SK-N-SH treated with all-trans-retinoic acid at 6 μM for 48 hours (cell line): ENCODE measurements around the gene SOX13.

Source experiments
- ATAC-seq: fragments of 200-7000 bp; cut with Tn5 transposase; 3 replicates; pipeline ENCODE4 v1.9.1; 2020; ENCODE audit warnings: mild to moderate bottlenecking, moderate library complexity
- ARNTL ChIP-seq: fragments of 450-650 bp; formaldehyde crosslinking; IDR thresholded peaks from 2 replicates; pipeline ENCODE4 v1.5.0; 2020; ENCODE audit warnings: low read depth, mild to moderate bottlenecking, moderate library complexity, borderline replicate concordance
- BACH2 ChIP-seq: fragments of 250-450 bp; sonication (Bioruptor Pico); IDR thresholded peaks from 2 replicates; pipeline ENCODE4 v1.9.0; 2021; ENCODE audit warnings: mild to moderate bottlenecking, borderline replicate concordance
- CREB5 ChIP-seq: fragments of 250-450 bp; sonication (Bioruptor Pico); IDR thresholded peaks from 2 replicates; pipeline ENCODE4 v1.5.1; 2020; ENCODE audit warnings: low read depth, mild to moderate bottlenecking, moderate library complexity
- CSDC2 ChIP-seq: fragments of 250-450 bp; sonication (Bioruptor Pico); IDR thresholded peaks from 2 replicates; pipeline ENCODE4 v1.5.0; 2020; ENCODE audit warnings: mild to moderate bottlenecking, moderate library complexity
- CSRNP3 ChIP-seq: fragments of 250-450 bp; sonication (Bioruptor Pico); IDR thresholded peaks from 2 replicates; pipeline ENCODE4 v1.5.1; 2021; ENCODE audit warnings: mild to moderate bottlenecking, moderate library complexity
- ESRRG ChIP-seq: fragments of 250-450 bp; sonication (Bioruptor Pico); IDR thresholded peaks from 2 replicates; pipeline ENCODE4 v1.6.1; 2021; ENCODE audit warnings: mild to moderate bottlenecking
- OSR1 ChIP-seq: fragments of 250-450 bp; sonication (Bioruptor Pico); IDR thresholded peaks from 2 replicates; pipeline ENCODE4 v1.8.0; 2022; ENCODE audit warnings: moderate library complexity, mild to moderate bottlenecking, inconsistent platforms
- PATZ1 ChIP-seq: fragments of 250-450 bp; sonication (Bioruptor Pico); IDR thresholded peaks from 2 replicates; pipeline ENCODE4 v1.8.0; 2020; ENCODE audit warnings: mild to moderate bottlenecking, moderate library complexity, borderline replicate concordance
- POU6F1 ChIP-seq: fragments of 250-450 bp; sonication (Bioruptor Pico); IDR thresholded peaks from 2 replicates; pipeline ENCODE4 v1.8.0; 2021; ENCODE audit warnings: low read depth, mild to moderate bottlenecking, moderate library complexity, borderline replicate concordance
- PPARA ChIP-seq: fragments of 250-450 bp; sonication (Bioruptor Pico); IDR thresholded peaks from 2 replicates; pipeline ENCODE4 v1.5.0; 2020; ENCODE audit warnings: mild to moderate bottlenecking, borderline replicate concordance
- SNAI2 ChIP-seq: fragments of 250-450 bp; sonication (Bioruptor Pico); IDR thresholded peaks from 2 replicates; pipeline ENCODE4 v1.5.0; 2020; ENCODE audit warnings: mild to moderate bottlenecking, moderate library complexity
- TCF4 ChIP-seq: fragments of 250-450 bp; sonication (Bioruptor Pico); IDR thresholded peaks from 2 replicates; pipeline ENCODE4 v1.8.0; 2021; ENCODE audit warnings: mild to moderate bottlenecking, moderate library complexity, borderline replicate concordance
- TOX ChIP-seq: fragments of 250-450 bp; sonication (Bioruptor Pico); IDR thresholded peaks from 2 replicates; pipeline ENCODE4 v1.8.0; 2021; ENCODE audit warnings: mild to moderate bottlenecking, moderate library complexity, borderline replicate concordance
- ZC3H10 ChIP-seq: fragments of 250-450 bp; sonication (Bioruptor Pico); IDR thresholded peaks from 2 replicates; pipeline ENCODE4 v1.5.1; 2021; ENCODE audit warnings: mild to moderate bottlenecking, moderate library complexity
- ZFP30 ChIP-seq: fragments of 450-650 bp; formaldehyde crosslinking; IDR thresholded peaks from 2 replicates; pipeline ENCODE4 v1.5.0; 2022; ENCODE audit warnings: mild to moderate bottlenecking, moderate library complexity
- ZNF565 ChIP-seq: fragments of 450-650 bp; formaldehyde crosslinking; conservative IDR thresholded peaks from 2 replicates; pipeline ENCODE4 v1.5.0; 2020; ENCODE audit warnings: low read depth, mild to moderate bottlenecking, moderate library complexity

SOX13 gene

GRCh38 chr1:204041803-204042505, 31.0 kb upstream of the SOX13 start:
- ATAC-seq: no peak
- no peak for TF ChIP-seq PATZ1 (CRISPR knock-in tag)
- TF ChIP-seq CSDC2 (CRISPR knock-in tag): no peak
- TF ChIP-seq PPARA (CRISPR knock-in tag): no peak
- no peak for TF ChIP-seq OSR1 (CRISPR knock-in tag)
- TF ChIP-seq BACH2 (CRISPR knock-in tag): no peak
- TF ChIP-seq ZNF565 (CRISPR knock-in tag): no peak
- no peak for TF ChIP-seq ARNTL (CRISPR knock-in tag)
- TF ChIP-seq POU6F1 (CRISPR knock-in tag): no peak
- TF ChIP-seq ZC3H10 (CRISPR knock-in tag): no peak
- TF ChIP-seq CREB5 (CRISPR knock-in tag): no peak
- no peak for TF ChIP-seq ESRRG (CRISPR knock-in tag)
- no peak for TF ChIP-seq TOX
- TF ChIP-seq CSRNP3: no peak
- TF ChIP-seq TCF4 (CRISPR knock-in tag): no peak

GRCh38 chr1:204042516-204042915, 30.4 kb upstream of the SOX13 start:
- TF ChIP-seq ESRRG (CRISPR knock-in tag) (no peak), POU6F1 (CRISPR knock-in tag) (no peak), PATZ1 (CRISPR knock-in tag) (no peak), SNAI2 (CRISPR knock-in tag) (no peak), ZNF565 (CRISPR knock-in tag) (no peak), CSDC2 (CRISPR knock-in tag) (no peak), ZFP30 (no peak)
- TF ChIP-seq, all 23 proteins: peak for 0
- ATAC-seq: no peak

GRCh38 chr1:204043680-204044079, 29.2 kb upstream of the SOX13 start:
- ATAC-seq: no peak
- TF ChIP-seq TCF4 (CRISPR knock-in tag) (no peak), OSR1 (CRISPR knock-in tag) (no peak), BACH2 (CRISPR knock-in tag) (no peak), ESRRG (CRISPR knock-in tag) (no peak), ZNF565 (CRISPR knock-in tag) (no peak), CSRNP3 (no peak)
